ENCODE results near the gene RRAGD.

DNA sequence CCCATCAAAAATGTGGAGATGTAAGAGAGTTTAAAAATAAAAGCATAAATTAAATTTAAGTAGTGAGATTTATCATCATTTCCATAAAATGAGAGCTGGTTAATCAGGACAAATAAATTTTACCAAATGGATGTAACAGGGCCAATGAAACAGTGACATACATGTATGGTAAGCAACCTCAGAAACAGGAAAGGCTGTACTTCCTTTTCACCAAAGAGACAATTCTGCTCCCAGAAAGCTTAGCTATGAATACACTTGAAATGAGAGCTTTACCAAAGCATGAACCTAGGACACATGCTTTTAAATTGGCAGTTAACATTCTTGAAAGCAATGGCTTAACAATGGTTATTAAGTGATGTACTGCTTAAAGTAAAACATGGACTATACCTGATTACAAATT, 47.5 kb downstream of the RRAGD start:
- TF ChIP-seq, protein P1, sequence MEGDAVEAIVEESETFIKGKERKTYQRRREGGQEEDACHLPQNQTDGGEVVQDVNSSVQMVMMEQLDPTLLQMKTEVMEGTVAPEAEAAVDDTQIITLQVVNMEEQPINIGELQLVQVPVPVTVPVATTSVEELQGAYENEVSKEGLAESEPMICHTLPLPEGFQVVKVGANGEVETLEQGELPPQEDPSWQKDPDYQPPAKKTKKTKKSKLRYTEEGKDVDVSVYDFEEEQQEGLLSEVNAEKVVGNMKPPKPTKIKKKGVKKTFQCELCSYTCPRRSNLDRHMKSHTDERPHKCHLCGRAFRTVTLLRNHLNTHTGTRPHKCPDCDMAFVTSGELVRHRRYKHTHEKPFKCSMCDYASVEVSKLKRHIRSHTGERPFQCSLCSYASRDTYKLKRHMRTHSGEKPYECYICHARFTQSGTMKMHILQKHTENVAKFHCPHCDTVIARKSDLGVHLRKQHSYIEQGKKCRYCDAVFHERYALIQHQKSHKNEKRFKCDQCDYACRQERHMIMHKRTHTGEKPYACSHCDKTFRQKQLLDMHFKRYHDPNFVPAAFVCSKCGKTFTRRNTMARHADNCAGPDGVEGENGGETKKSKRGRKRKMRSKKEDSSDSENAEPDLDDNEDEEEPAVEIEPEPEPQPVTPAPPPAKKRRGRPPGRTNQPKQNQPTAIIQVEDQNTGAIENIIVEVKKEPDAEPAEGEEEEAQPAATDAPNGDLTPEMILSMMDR (IDR thresholded peaks at IDR 0.05): no peak
- TF ChIP-seq POLR2A (IDR thresholded peaks at IDR 0.05) (no peak), POLR2AphosphoS5 (IDR thresholded peaks at IDR 0.05) (no peak)

All from sigmoid colon (tissue), 4 donors.